GM12878 (cell line): ENCODE results near the gene EPDR1. TPM values are rescaled to one million over a fixed set of nuclear protein-coding genes. Genes with fewer than 3 reads are reported as not detected.

Experiments used
- ATAC-seq: fragments of 200-7000 bp; cut with Tn5 transposase; 3 replicates; pipeline ENCODE4 v1.9.1; 2020; ENCODE audit warnings: mild to moderate bottlenecking, moderate library complexity
- BruUV-seq: library from RNA; stranded (reverse); fragments of 400-500 nt; replicated peaks from 2 replicates; lab custom pipeline; 2021; lab: Mats Ljungman, UMichigan
- CTCF ChIA-PET: fragments of 300-600 bp; sonication (Branson Sonifier 250); formaldehyde crosslinking; extraction: SDS; loops from one replicate; lab custom pipeline; 2021; ENCODE audit warnings: inconsistent platforms; lab: Yijun Ruan, JAX
- POLR2A ChIA-PET: fragments of 350-600 bp; formaldehyde crosslinking; extraction: SDS; loops from one replicate; lab custom pipeline; 2021; ENCODE audit warnings: inconsistent platforms; lab: Charles Lee
- RAD21 ChIA-PET: fragments of 300-600 bp; sonication (Branson Sonifier 250); formaldehyde crosslinking; loops from one replicate; lab custom pipeline; 2023; ENCODE audit warnings: antibody characterized with exemption; ENCODE audit not compliant: unreplicated experiment; lab: Charles Lee
- SMC1A ChIA-PET: fragments of 300-600 bp; sonication (Branson Sonifier 250); formaldehyde crosslinking; loops from one replicate; lab custom pipeline; 2023; ENCODE audit not compliant: unreplicated experiment, uncharacterized antibody; lab: Charles Lee
- DNase-seq: peaks from one replicate; pipeline ENCODE4 v3.0.0-alpha.2; 2011; ENCODE audit warnings: low read depth, low spot score
- FAIRE-seq: peaks from 3 replicates; lab custom pipeline; 2011; peaks lifted over from hg19 to GRCh38; lab: Jason Lieb, UNC
- H2AFZ ChIP-seq: 2 replicates; pipeline ENCODE4 v1.6.0; 2011; ENCODE audit warnings: low read depth, low read length, control low read depth; ENCODE audit not compliant: control insufficient read depth
- H3K27ac ChIP-seq: 2 replicates; pipeline ENCODE4 v1.5.1; 2011; ENCODE audit warnings: control low read depth; ENCODE audit not compliant: control insufficient read depth, insufficient read depth
- H3K27me3 ChIP-seq, 2 experiments: replicated peaks in 1 of 2; 2 replicates each; pipeline versions ENCODE4 v1.6.0 to v1.6.1; 2011; ENCODE audit warnings: low read length in 1 of 2; ENCODE audit not compliant: control insufficient read depth in 2 of 2, insufficient read depth in 2 of 2
- H3K36me3 ChIP-seq, 2 experiments: 2 replicates each; pipeline ENCODE4 v1.5.1; 2011; ENCODE audit warnings: low read length in 1 of 2; ENCODE audit not compliant: control insufficient read depth in 2 of 2, insufficient read depth in 2 of 2
- H3K4me1 ChIP-seq: 2 replicates; pipeline ENCODE4 v1.6.1; 2011; ENCODE audit warnings: mild to moderate bottlenecking, low read length, moderate library complexity, mixed read lengths; ENCODE audit not compliant: control insufficient read depth, insufficient read depth
- H3K4me2 ChIP-seq: 2 replicates; pipeline ENCODE4 v1.6.0; 2011; ENCODE audit warnings: control low read depth; ENCODE audit not compliant: control insufficient read depth, insufficient read depth
- H3K4me3 ChIP-seq: fragments of 200-600 bp; sonication (generic); 2 replicates; pipeline ENCODE4 v1.5.1; 2016
- H3K79me2 ChIP-seq: 2 replicates; pipeline ENCODE4 v1.6.0; 2011; ENCODE audit warnings: low read length; ENCODE audit not compliant: control insufficient read depth, insufficient read depth
- H3K9ac ChIP-seq: 2 replicates; pipeline ENCODE4 v1.8.0; 2011; ENCODE audit warnings: low read length, control low read depth, mixed read lengths; ENCODE audit not compliant: control insufficient read depth, insufficient read depth
- H3K9me3 ChIP-seq: replicated peaks from 3 replicates; pipeline ENCODE4 v1.5.1; 2011; ENCODE audit warnings: mild to moderate bottlenecking, low read length; ENCODE audit not compliant: control insufficient read depth, insufficient read depth
- H4K20me1 ChIP-seq: 2 replicates; pipeline ENCODE4 v1.6.0; 2011; ENCODE audit not compliant: control insufficient read depth, insufficient read depth
- BHLHE40 ChIP-seq, 2 experiments: fragments of 450-650 bp in 1 of 2; IDR thresholded peaks; 2 replicates each; pipeline ENCODE4 v1.6.1; 2011 to 2017; ENCODE audit warnings: low read depth in 2 of 2, borderline replicate concordance in 1 of 2, improper control_type of control experiment in 1 of 2, low read length in 1 of 2, mild to moderate bottlenecking in 1 of 2
- BRCA1 ChIP-seq: IDR thresholded peaks from 2 replicates; pipeline ENCODE4 v1.6.1; 2011; ENCODE audit warnings: low read depth, low read length, improper control_type of control experiment
- DPF2 ChIP-seq: fragments of 450-650 bp; IDR thresholded peaks from 2 replicates; pipeline ENCODE4 v1.6.1; 2017; ENCODE audit warnings: mild to moderate bottlenecking
- EGR1 ChIP-seq, 2 experiments: IDR thresholded peaks; 1 replicate in 1 of 2; 2 replicates in 1 of 2; pipeline ENCODE4 v1.6.1; 2011 to 2012; ENCODE audit warnings: low read depth in 2 of 2, low read length in 2 of 2, borderline replicate concordance in 1 of 2, mild to moderate bottlenecking in 1 of 2, moderate library complexity in 1 of 2
- ESRRA ChIP-seq: IDR thresholded peaks from 2 replicates; pipeline ENCODE4 v1.6.1; 2012; ENCODE audit warnings: mild to moderate bottlenecking, low read length, improper control_type of control experiment
- HDAC2 ChIP-seq: fragments of 200-600 bp; sonication (generic); IDR thresholded peaks from 2 replicates; pipeline ENCODE4 v1.6.1; 2017
- MEF2B ChIP-seq: fragments of 450-650 bp; IDR thresholded peaks from 2 replicates; pipeline ENCODE4 v1.6.1; 2018; ENCODE audit warnings: mild to moderate bottlenecking, moderate library complexity; ENCODE audit not compliant: partially characterized antibody, poor library complexity, severe bottlenecking
- POLR2AphosphoS5 ChIP-seq: IDR thresholded peaks from 2 replicates; pipeline ENCODE4 v1.6.1; 2011; ENCODE audit warnings: mild to moderate bottlenecking, low read length, inconsistent platforms
- RB1 ChIP-seq: fragments of 450-650 bp; formaldehyde crosslinking; IDR thresholded peaks from 2 replicates; pipeline ENCODE4 v1.6.1; 2017; ENCODE audit warnings: mild to moderate bottlenecking, borderline replicate concordance
- RUNX3 ChIP-seq: IDR thresholded peaks from 2 replicates; pipeline ENCODE4 v1.6.1; 2012; ENCODE audit warnings: low read length, inconsistent platforms
- WGBS: methylation state at CpG from one replicate; pipeline ENCODE4 v1.1.6; 2016; ENCODE audit warnings: low lambda C conversion rate; ENCODE audit not compliant: insufficient replicate concordance, insufficient coverage; ENCODE audit errors: missing lambda C conversion rate; 5-methylcytosine and 5-hydroxymethylcytosine counted together
- in situ Hi-C: fragments of 300-500 bp; cut with MboI; formaldehyde crosslinking; loops from 9 replicates; pipeline ENCODE4 v1.14.3; 2018; ENCODE audit warnings: mixed read lengths
- intact Hi-C: fragments of 100-400 bp; cut with micrococcal nuclease; formaldehyde crosslinking; loops from one replicate; pipeline ENCODE4 v1.14.2; 2022; ENCODE audit not compliant: unreplicated experiment
- polyA plus RNA-seq, 11 experiments: library from polyadenylated mRNA; depleted of rRNA in 4 of 11; unstranded in 6 of 11; stranded (reverse) in 5 of 11; fragments of >200 nt; fragmentation: Nextera tagmentation in 4 of 11; fragmentation: Illumina TruSeq in 1 of 11; extraction: Ambion mirVana in 4 of 11; extraction: Trizol in 1 of 11; gene quantifications; 1 replicate in 1 of 11; 2 replicates in 10 of 11; pipeline versions ENCODE4 v1.2.1 to v1.2.3, GENCODE V29; 2011 to 2016; ENCODE audit warnings: inconsistent platforms in 2 of 11, missing spikeins in 2 of 11, low read depth in 1 of 11
- total RNA-seq, 4 experiments: library from RNA; depleted of rRNA in 3 of 4; stranded (reverse); fragments of >200 nt in 3 of 4; fragmentation: Illumina TruSeq in 1 of 4; extraction: Trizol in 1 of 4; gene quantifications; 2 replicates each; pipeline versions ENCODE4 v1.2.1 to v1.2.3, GENCODE V29; 2013 to 2021
- TF ChIP-seq, protein P1 (sequence below): fragments of 450-650 bp; formaldehyde crosslinking; IDR thresholded peaks from 2 replicates; pipeline ENCODE4 v1.4.0; 2020; ENCODE audit warnings: mild to moderate bottlenecking, moderate library complexity

EPDR1 gene
- total and polyA plus RNA-seq, 10 of the 15 experiments (the other 5 are each of a cell fraction or from before 2014, with no cell fraction given): 1.2 to 18.8 (median 4.7) TPM

DNA sequence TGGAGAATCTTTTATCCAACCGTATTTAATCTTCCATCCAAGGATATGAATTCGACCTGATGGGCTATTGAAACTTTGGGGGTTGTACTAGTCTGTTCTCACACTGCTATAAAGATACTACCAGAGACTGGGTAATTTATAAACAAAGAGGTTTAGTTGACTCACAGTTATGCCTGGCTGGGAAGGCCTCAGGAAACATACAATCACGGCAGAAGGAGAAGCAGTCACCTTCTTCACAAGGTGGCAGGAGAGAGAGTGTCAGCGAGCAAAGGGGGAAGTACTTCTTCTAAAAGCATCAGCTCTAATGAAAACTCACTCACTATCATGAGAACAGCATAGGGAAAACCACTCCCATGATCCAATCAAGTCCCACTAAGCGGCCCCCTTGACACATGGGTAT lies 43.8 kb downstream of the EPDR1 start:
- no peak overlapping the region for H3K9ac ChIP-seq
- H2AFZ ChIP-seq: no peak overlapping the region
- no peaks in the 10 kb centered on the region for H3K9me3 ChIP-seq
- intact Hi-C loops (no loop called here), in situ Hi-C loops (no loop called here)
- no peaks in the 10 kb centered on the region for H3K36me3 ChIP-seq
- ChIA-PET POLR2A (no interaction called here), CTCF (interaction anchor here (1.4 kb wide), 1 partner anchor 62 kb away, joined by 5 read pairs; no protein-coding TSS in a partner anchor)
- H3K4me1 ChIP-seq: no peaks in the 10 kb centered on the region
- DNase-seq (no peak), FAIRE-seq (no peak)
- 11% methylated on average over 5 of the region's 5 CpGs for WGBS
- no peaks in the 10 kb centered on the region for H3K79me2 ChIP-seq
- no TSS peak for BruUV-seq
- no peaks in the 10 kb centered on the region for H3K27me3 ChIP-seq
- no peak for TF ChIP-seq RB1
- TF ChIP-seq DPF2: no peak
- TF ChIP-seq BRCA1: no peak
- no peak for TF ChIP-seq ESRRA
- TF ChIP-seq BHLHE40 (IDR thresholded peaks at IDR 0.05; ENCODE audit: borderline replicate concordance in 1 of 2, low read depth in 2 of 2, low read length in 1 of 2): no peak
- no peak for TF ChIP-seq HDAC2
- TF ChIP-seq, all 136 proteins: peak for 0
- Histone ChIP-seq H3K4me2 (no peak overlapping the region), H3K4me3 (no peak overlapping the region), H3K27ac (no peak overlapping the region), H4K20me1 (no peaks in the 10 kb centered on the region)
- RAD21 ChIA-PET: interaction anchor here (1.2 kb wide), 1 partner anchor 63 kb away, joined by 3 read pairs; no protein-coding TSS in a partner anchor
- ATAC-seq: no peak
- SMC1A ChIA-PET: interaction anchor here (1.2 kb wide), 1 partner anchor 26 kb away, joined by 3 read pairs; no protein-coding TSS in a partner anchor

DNA sequence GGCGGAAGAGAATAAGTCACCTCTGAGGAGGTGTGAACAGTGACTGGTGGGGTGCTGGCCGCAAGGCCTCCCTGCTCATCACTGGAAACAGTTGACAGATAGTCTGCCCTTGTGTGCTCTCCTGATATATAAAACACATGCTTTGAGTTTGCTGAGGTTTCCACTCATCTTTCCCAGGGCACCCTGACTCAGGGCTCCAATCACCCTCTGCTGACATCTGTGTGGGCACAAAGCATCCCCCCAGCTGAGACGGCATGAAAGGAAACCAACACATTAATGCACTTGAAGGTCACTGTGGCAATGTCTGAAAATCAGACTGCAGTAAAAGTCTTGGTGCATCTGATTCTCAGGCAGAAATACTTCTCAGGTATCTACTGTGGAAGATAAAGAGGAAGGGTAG lies 49.8 kb downstream of the EPDR1 start:
- ChIA-PET POLR2A (no interaction called here), SMC1A (interaction anchor here (0.9 to 1.6 kb wide), 2 partner anchors 46 to 51 kb away, joined by 3 read pairs; no protein-coding TSS in a partner anchor), RAD21 (no interaction called here), CTCF (no interaction called here)
- no peaks in the 10 kb centered on the region for H3K36me3 ChIP-seq
- H3K4me1 ChIP-seq: no peaks in the 10 kb centered on the region
- ATAC-seq (no peak), FAIRE-seq (no peak), DNase-seq (no peak)
- in situ Hi-C loops: no loop called here
- no peak overlapping the region for H3K4me3 ChIP-seq
- no peak overlapping the region for H3K4me2 ChIP-seq
- no TSS peak for BruUV-seq
- H2AFZ ChIP-seq: no peak overlapping the region
- intact Hi-C loops: no loop called here
- 98% methylated on average over 3 of the region's 3 CpGs for WGBS
- H4K20me1 ChIP-seq: no peaks in the 10 kb centered on the region
- no peak for TF ChIP-seq POLR2AphosphoS5
- TF ChIP-seq EGR1 (IDR thresholded peaks at IDR 0.05; ENCODE audit: borderline replicate concordance in 1 of 2, low read depth in 2 of 2, low read length in 2 of 2): no peak
- TF ChIP-seq MEF2B: no peak
- TF ChIP-seq RUNX3: no peak
- TF ChIP-seq, protein P1, sequence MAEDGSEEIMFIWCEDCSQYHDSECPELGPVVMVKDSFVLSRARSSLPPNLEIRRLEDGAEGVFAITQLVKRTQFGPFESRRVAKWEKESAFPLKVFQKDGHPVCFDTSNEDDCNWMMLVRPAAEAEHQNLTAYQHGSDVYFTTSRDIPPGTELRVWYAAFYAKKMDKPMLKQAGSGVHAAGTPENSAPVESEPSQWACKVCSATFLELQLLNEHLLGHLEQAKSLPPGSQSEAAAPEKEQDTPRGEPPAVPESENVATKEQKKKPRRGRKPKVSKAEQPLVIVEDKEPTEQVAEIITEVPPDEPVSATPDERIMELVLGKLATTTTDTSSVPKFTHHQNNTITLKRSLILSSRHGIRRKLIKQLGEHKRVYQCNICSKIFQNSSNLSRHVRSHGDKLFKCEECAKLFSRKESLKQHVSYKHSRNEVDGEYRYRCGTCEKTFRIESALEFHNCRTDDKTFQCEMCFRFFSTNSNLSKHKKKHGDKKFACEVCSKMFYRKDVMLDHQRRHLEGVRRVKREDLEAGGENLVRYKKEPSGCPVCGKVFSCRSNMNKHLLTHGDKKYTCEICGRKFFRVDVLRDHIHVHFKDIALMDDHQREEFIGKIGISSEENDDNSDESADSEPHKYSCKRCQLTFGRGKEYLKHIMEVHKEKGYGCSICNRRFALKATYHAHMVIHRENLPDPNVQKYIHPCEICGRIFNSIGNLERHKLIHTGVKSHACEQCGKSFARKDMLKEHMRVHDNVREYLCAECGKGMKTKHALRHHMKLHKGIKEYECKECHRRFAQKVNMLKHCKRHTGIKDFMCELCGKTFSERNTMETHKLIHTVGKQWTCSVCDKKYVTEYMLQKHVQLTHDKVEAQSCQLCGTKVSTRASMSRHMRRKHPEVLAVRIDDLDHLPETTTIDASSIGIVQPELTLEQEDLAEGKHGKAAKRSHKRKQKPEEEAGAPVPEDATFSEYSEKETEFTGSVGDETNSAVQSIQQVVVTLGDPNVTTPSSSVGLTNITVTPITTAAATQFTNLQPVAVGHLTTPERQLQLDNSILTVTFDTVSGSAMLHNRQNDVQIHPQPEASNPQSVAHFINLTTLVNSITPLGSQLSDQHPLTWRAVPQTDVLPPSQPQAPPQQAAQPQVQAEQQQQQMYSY (CRISPR knock-in tag): no peak
- no peaks in the 10 kb centered on the region for H3K9me3 ChIP-seq
- H3K79me2 ChIP-seq: no peaks in the 10 kb centered on the region
- H3K27ac ChIP-seq: no peak overlapping the region
- no peak overlapping the region for H3K9ac ChIP-seq
- no peaks in the 10 kb centered on the region for H3K27me3 ChIP-seq
